GM10266 (cell line): Measurements from ENCODE around the gene ZFAND5.

ENCODE experiments used
- DNase-seq: peaks from one replicate; pipeline ENCODE4 v3.0.0; 2012; ENCODE audit errors: extremely low spot score
- CTCF ChIP-seq: IDR thresholded peaks from 2 replicates; pipeline ENCODE4 v1.5.1; 2012; ENCODE audit warnings: mild to moderate bottlenecking, low read depth; ENCODE audit not compliant: control insufficient read depth, insufficient read depth; ENCODE audit errors: missing control alignments

The ZFAND5 gene

GRCh38 chr9:72362680-72363139 lies 2.3 kb downstream of the ZFAND5 start:
- peak; percentile 77 for DNase-seq
- no peak for TF ChIP-seq CTCF

- no peak for DNase-seq
- TF ChIP-seq CTCF = no peak
Measured at GRCh38 chr9:72362118-72362531, 2.9 kb downstream of the ZFAND5 start.

- DNase-seq = no peak
- TF ChIP-seq CTCF = no peak
Measured at GRCh38 chr9:72361217-72361616, 3.8 kb downstream of the ZFAND5 start.

- no peak for TF ChIP-seq CTCF
- no peak for DNase-seq
Measured at GRCh38 chr9:72360324-72360723, 4.7 kb downstream of the ZFAND5 start.

GRCh38 chr9:72356041-72356582 lies 8.9 kb downstream of the ZFAND5 start:
- TF ChIP-seq CTCF = no peak
- DNase-seq = no peak

- TF ChIP-seq CTCF = no peak
- no peak for DNase-seq
Measured at GRCh38 chr9:72355153-72355552, 9.9 kb downstream of the ZFAND5 start.

- no peak for DNase-seq
- no peak for TF ChIP-seq CTCF
Measured at GRCh38 chr9:72354704-72355103, 10.3 kb downstream of the ZFAND5 start.
